ENCODE results near the gene ABTB2. TPM values are rescaled to one million over a fixed set of nuclear protein-coding genes. Genes with fewer than 3 reads are reported as not detected.
A peak's percentile ranks its signal among the peaks of the same experiment; 100 is the strongest.

The ABTB2 gene
- polyA plus RNA-seq, 2 of the 4 experiments (the other 2 are of a cell fraction), result 8.9 to 15.4 TPM

DNA sequence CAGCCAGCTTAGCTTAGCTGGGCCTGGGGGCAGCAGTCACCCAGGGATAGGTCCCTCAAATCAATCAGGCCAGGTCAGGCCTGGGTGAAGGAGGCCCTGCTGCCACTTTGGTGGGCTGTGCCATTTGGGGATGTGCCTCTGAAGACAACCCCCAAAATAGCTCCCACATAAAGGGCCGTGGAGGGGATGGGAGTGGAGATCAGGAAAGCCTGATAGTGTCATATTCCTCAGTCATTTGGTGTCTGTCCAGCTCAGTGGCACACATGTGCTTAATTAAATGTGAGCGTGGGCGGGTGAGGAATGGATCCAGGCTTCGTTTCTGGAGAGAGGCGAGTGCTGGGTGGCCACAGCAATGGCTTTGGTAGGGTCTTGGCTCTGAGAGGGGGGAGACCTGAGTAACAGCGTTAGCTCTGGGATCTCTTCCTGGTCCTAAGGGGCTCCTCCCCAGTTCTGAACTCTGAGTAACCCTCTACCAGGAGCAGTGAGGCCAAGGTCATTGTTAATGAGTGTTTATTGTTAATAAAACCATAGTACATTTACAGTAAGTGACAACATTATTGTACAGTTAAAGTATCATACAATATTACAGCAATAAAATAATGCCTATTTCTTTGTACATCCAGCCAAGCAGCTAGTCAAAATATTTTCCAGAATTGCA is 207.2 kb downstream of the ABTB2 start:
- H3K4me2 ChIP-seq, result no peak overlapping the region
- ATAC-seq, result no peak
- TF ChIP-seq RFX5 (IDR thresholded peaks at IDR 0.05) (no peak), ZFP36 (IDR thresholded peaks at IDR 0.05; ENCODE audit: borderline replicate concordance, partially characterized antibody) (no peak), ZNF302 (CRISPR knock-in tag; IDR thresholded peaks at IDR 0.05) (no peak), HOXB13 (CRISPR knock-in tag; IDR thresholded peaks at IDR 0.05; ENCODE audit: low read depth) (no peak), FOSB (CRISPR knock-in tag; IDR thresholded peaks at IDR 0.05) (no peak), TP53 (CRISPR knock-in tag; IDR thresholded peaks at IDR 0.05) (no peak), TFCP2L1 (CRISPR knock-in tag; IDR thresholded peaks at IDR 0.05) (no peak), E2F6 (IDR thresholded peaks at IDR 0.05; ENCODE audit: borderline replicate concordance, low read depth) (no peak), CEBPB (IDR thresholded peaks at IDR 0.05) (no peak), PHF8 (IDR thresholded peaks at IDR 0.05; ENCODE audit: borderline replicate concordance, low read depth) (no peak), RCOR1 (IDR thresholded peaks at IDR 0.05; ENCODE audit: low read depth, low read length) (no peak), CBX8 (IDR thresholded peaks at IDR 0.05) (no peak), USF2 (IDR thresholded peaks at IDR 0.05) (no peak), ESRRA (IDR thresholded peaks at IDR 0.05; ENCODE audit: borderline replicate concordance, low read length) (no peak)
- TF ChIP-seq, protein P1, sequence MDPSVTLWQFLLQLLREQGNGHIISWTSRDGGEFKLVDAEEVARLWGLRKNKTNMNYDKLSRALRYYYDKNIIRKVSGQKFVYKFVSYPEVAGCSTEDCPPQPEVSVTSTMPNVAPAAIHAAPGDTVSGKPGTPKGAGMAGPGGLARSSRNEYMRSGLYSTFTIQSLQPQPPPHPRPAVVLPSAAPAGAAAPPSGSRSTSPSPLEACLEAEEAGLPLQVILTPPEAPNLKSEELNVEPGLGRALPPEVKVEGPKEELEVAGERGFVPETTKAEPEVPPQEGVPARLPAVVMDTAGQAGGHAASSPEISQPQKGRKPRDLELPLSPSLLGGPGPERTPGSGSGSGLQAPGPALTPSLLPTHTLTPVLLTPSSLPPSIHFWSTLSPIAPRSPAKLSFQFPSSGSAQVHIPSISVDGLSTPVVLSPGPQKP (IDR thresholded peaks at IDR 0.05; ENCODE audit: low read depth, low read length), result no peak
- TF ChIP-seq, protein P2, sequence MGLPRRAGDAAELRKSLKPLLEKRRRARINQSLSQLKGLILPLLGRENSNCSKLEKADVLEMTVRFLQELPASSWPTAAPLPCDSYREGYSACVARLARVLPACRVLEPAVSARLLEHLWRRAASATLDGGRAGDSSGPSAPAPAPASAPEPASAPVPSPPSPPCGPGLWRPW (IDR thresholded peaks at IDR 0.05), result no peak
- no peak for DNase-seq (ENCODE audit: low read depth in 1 of 2, low spot score in 1 of 2)
- H3K4me1 ChIP-seq, result no peaks in the 10 kb centered on the region
- CTCF ChIA-PET, result interaction anchor here (0.9 to 6.3 kb wide), 14 partner anchors 10 to 342 kb away, joined by 3 to 40 read pairs (median 4); partner anchors contain the start of gene ABTB2
- 91% methylated on average over 6 of the region's 6 CpGs for WGBS (ENCODE audit: missing lambda C conversion rate)
- no peak overlapping the region for H3K27ac ChIP-seq
- POLR2A ChIA-PET, result no interaction called here
- H3K4me3 ChIP-seq, result no peak overlapping the region
- FAIRE-seq, result no peak
- no peaks in the 10 kb centered on the region for H3K9me3 ChIP-seq

DNA sequence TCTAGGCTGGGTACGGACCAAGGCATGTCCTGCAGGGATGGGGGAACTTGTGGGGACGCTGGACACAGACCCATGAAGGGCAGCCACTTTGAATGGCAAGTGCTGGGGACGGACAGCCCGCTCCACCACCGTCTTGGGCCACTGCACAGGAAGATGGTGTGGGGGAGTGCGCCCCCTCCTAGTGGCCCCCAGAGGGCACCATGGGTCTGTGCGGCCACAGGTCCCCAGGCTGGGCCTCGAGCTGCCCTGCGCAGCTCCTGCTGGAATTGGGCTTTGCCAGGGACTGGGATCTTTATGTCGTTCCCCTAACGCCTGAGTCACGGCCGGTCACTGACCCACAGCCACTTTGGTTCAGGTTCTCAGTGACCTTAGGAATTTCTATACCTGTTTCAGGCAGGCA is 208.0 kb downstream of the ABTB2 start:
- Histone ChIP-seq H3K9me3 (no peaks in the 10 kb centered on the region), H3K4me1 (no peaks in the 10 kb centered on the region), H3K4me3 (no peak overlapping the region), H3K27ac (no peak overlapping the region), H3K4me2 (no peak overlapping the region)
- ATAC-seq (peak; percentile 57 to 80), DNase-seq (ENCODE audit: low read depth in 1 of 2, low spot score in 1 of 2) (peak; percentile 33 to 36), FAIRE-seq (no peak)
- POLR2A ChIA-PET, result no interaction called here
- CTCF ChIA-PET, result interaction anchor here (1.2 to 6.3 kb wide), 13 partner anchors 9 to 287 kb away, joined by 3 to 40 read pairs (median 5); partner anchors contain the start of gene ABTB2
- TF ChIP-seq SMC3 (IDR thresholded peaks at IDR 0.05), result peak; percentile 48
- no peak for TF ChIP-seq EHF (CRISPR knock-in tag; IDR thresholded peaks at IDR 0.05)
- peak; percentile 54 to 62 for TF ChIP-seq RAD21 (conservative IDR thresholded peaks at IDR 0.05 in 1 of 2, IDR thresholded peaks at IDR 0.05 in 1 of 2)
- TF ChIP-seq CTCF (IDR thresholded peaks at IDR 0.05), result peak; percentile 34
- 82% methylated on average over 8 of the region's 13 CpGs for WGBS (ENCODE audit: missing lambda C conversion rate)

All from A549 (cell line).